GM19351 (cell line): Measurements from ENCODE around the gene GIMAP8.

Source experiments
- ATAC-seq: cut with Tn5 transposase; IDR thresholded peaks from one replicate; pipeline ENCODE4 v1.9.1; 2021; ENCODE audit warnings: mild to moderate bottlenecking, moderate library complexity; ENCODE audit not compliant: unreplicated experiment

The GIMAP8 gene

GRCh38 chr7:150410680-150411346, 39.6 kb upstream of the GIMAP8 start:
- ATAC-seq: no peak

- ATAC-seq: no peak
Measured at GRCh38 chr7:150411606-150412005, 38.8 kb upstream of the GIMAP8 start.

GRCh38 chr7:150412016-150412415, 38.4 kb upstream of the GIMAP8 start:
- no peak for ATAC-seq

- ATAC-seq: no peak
Measured at GRCh38 chr7:150412518-150413488, 37.6 kb upstream of the GIMAP8 start.

GRCh38 chr7:150413640-150414081, 36.8 kb upstream of the GIMAP8 start:
- no peak for ATAC-seq

- no peak for ATAC-seq
Measured at GRCh38 chr7:150415161-150416153, 35.0 kb upstream of the GIMAP8 start.

GRCh38 chr7:150417239-150417638, 33.2 kb upstream of the GIMAP8 start:
- no peak for ATAC-seq

- no peak for ATAC-seq
Measured at GRCh38 chr7:150417863-150418262, 32.6 kb upstream of the GIMAP8 start.

GRCh38 chr7:150420242-150420641, 30.2 kb upstream of the GIMAP8 start:
- ATAC-seq: no peak

- peak; percentile 99 for ATAC-seq
Measured at GRCh38 chr7:150420987-150421674, 29.3 kb upstream of the GIMAP8 start.

- ATAC-seq: no peak
Measured at GRCh38 chr7:150421831-150422230, 28.6 kb upstream of the GIMAP8 start.

- ATAC-seq: no peak
Measured at GRCh38 chr7:150425670-150426069, 24.8 kb upstream of the GIMAP8 start.

- no peak for ATAC-seq
Measured at GRCh38 chr7:150428671-150429451, 21.6 kb upstream of the GIMAP8 start.

GRCh38 chr7:150429699-150430098, 20.7 kb upstream of the GIMAP8 start:
- no peak for ATAC-seq

GRCh38 chr7:150430465-150431085, 19.9 kb upstream of the GIMAP8 start:
- ATAC-seq: no peak

GRCh38 chr7:150431839-150432658, 18.4 kb upstream of the GIMAP8 start:
- ATAC-seq: no peak

GRCh38 chr7:150432915-150433892, 17.2 kb upstream of the GIMAP8 start:
- peak; percentile 25 for ATAC-seq
